HG03521 (cell line): ENCODE data around the gene AMPD2.
A peak's percentile ranks its signal among the peaks of the same experiment; 100 is the strongest.

Experiments
- ATAC-seq: cut with Tn5 transposase; IDR thresholded peaks from one replicate; pipeline ENCODE4 v1.9.1; 2021; ENCODE audit warnings: mild to moderate bottlenecking, moderate library complexity; ENCODE audit not compliant: unreplicated experiment

AMPD2 gene

GRCh38 chr1:109616391-109616790 lies 3.2 kb upstream of the AMPD2 start:
- ATAC-seq, result no peak

DNA sequence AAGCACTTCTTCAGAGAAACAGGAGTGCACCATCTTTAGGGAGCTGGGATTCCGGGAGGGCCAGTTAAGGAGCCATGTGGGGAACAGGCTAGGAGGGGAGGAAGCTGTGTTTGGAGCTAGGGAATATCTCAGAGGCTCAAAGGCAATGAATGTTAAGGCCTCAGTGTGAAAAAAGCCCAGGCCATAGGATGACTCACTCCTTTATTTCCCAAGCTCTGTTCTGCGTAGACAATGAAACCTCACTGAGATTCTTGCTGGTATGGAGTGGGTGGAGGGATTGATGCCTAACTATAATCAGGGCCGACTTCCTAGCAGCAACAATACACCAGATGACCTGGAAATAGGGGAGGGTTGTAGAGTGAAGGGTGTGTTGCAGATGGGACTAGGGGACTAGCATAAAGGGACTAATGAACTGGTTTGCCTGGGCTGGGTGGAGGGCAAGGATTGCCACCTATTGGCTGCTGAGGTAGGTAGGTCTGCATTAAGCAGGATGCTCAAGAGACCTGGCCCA lies 2.3 kb upstream of the AMPD2 start:
- no peak for ATAC-seq

- ATAC-seq, result no peak
Measured at GRCh38 chr1:109618661-109619575, 719 bp upstream of the AMPD2 start.

GRCh38 chr1:109620401-109620791 lies 759 bp downstream of the AMPD2 start:
- peak; percentile 2 for ATAC-seq

GRCh38 chr1:109620841-109621286 lies 1.2 kb downstream of the AMPD2 start:
- peak; percentile 64 for ATAC-seq

DNA sequence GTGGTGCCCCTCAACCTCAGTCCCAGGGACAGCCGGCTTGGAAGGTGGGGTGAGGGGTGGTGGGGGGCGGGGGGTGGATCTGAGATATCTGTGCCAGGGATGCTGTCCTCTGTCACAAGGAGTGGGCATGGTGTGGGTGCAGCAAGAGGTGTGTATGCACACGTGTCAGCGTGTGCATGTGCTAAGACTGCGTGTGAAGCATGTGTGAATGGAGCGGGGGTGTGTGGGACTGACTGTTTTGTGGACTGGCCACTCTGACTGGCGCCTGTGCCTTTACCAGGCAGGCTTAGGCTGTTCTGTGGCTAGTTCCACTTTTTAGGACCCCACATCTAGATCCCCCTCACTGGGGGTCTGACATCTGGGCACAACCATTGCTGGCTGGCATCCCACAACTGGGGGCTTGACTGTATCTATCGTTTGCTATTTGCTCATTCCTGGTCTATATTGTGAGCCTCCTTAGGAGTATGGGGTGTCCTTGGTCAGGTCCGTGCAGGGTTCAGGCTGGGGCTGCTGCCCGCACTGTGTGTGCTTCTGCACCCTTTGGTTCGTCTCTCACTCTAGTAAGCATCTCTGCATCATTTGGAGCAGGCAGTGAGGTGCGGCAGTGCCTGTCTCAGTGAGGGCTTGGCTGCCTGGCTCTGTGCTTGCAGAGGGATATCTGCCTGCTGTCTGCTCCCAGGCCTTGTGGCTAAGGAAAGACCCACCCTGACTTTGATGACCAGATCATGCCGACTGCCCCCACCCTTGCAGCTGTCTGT lies 1.9 kb downstream of the AMPD2 start:
- no peak for ATAC-seq

GRCh38 chr1:109622137-109622892 lies 2.7 kb downstream of the AMPD2 start:
- no peak for ATAC-seq

DNA sequence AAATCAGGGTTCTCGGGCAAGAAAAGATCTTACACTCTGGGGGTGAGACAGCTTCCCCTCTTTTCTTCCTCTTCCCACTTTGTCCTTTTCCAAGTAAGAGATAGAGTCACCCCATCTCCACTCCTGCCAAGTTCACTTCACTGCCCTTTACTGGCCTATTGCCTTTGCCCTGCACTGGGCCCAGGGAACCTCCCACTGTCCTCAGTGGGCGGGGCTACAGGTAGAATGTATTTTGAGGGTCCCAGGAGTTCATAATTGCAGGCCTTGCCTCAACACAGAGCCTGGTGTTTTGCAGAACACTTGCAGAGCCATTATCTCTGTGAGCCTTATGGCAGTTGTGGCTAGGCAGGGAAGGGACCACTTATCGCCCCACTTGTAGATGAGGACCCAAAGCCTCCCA lies 3.3 kb downstream of the AMPD2 start:
- ATAC-seq, result no peak

DNA sequence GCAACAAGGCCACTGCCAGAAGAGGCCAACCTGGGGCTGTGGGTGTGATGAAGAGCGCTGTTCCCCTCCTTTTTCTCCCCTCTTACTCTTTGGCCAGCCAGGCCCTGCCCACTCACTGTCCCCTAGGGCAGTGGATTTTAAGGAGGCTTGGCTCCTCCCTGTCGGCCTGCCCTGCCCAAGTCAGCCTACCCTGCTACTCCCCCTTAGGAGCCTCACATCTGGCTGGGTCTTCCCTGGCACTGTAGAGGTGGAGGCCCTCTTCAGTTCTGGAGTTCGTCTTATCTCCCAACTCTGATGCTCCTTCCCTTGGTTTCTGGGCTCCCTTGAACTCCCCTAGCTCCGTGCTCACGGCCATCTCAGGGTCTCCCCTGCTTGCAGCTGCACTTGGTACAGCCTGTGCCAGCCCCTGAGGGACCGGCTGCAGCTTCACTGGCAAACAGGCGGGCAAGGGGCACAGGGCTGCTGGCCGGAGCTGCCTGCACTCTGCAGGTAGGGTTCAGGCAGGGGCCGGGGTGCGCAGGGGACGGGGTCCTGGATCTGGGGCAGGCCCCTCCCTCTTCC lies 4.0 kb downstream of the AMPD2 start:
- no peak for ATAC-seq

DNA sequence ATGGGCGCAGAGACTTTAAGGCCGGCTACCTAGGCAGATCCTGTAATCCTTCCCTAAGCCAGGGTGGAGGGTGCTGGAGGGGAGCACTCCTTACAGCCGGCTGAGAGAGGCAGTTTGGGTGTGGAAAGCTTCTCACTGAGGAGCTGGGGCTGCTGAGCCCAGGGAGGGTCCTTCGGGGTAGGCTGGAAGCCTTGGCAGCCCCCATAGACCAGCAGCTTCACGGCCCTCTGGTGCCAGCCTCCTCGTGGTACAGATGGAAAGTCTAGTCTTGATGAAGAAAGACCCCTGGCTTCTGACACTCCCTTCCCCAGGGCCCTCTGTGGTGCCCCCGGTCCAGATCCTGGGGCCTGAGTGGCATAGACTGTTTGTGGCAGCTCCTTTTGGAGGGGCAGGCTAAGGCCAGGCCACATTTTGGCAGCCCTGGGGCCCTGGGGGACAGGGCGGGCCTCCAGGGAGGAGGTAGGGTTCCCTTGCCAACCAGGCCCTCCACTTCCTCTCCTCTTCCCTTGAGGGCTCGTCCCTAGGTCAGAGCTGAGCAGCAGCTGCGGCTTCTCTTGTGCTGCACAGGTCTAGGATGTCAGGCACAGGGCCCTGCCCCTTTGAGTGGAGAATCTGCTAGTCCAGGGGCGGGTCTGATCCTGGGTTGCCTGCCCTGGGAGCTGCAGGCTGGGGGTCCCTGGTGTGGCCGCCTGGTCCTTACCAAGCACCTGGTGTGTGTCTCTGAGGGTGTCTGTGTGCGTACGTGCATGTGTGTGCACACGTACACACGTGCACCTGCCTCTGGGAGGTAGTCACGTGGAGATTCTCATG lies 4.8 kb downstream of the AMPD2 start:
- no peak for ATAC-seq

- ATAC-seq, result no peak
Measured at GRCh38 chr1:109625176-109625575, 5.5 kb downstream of the AMPD2 start.

DNA sequence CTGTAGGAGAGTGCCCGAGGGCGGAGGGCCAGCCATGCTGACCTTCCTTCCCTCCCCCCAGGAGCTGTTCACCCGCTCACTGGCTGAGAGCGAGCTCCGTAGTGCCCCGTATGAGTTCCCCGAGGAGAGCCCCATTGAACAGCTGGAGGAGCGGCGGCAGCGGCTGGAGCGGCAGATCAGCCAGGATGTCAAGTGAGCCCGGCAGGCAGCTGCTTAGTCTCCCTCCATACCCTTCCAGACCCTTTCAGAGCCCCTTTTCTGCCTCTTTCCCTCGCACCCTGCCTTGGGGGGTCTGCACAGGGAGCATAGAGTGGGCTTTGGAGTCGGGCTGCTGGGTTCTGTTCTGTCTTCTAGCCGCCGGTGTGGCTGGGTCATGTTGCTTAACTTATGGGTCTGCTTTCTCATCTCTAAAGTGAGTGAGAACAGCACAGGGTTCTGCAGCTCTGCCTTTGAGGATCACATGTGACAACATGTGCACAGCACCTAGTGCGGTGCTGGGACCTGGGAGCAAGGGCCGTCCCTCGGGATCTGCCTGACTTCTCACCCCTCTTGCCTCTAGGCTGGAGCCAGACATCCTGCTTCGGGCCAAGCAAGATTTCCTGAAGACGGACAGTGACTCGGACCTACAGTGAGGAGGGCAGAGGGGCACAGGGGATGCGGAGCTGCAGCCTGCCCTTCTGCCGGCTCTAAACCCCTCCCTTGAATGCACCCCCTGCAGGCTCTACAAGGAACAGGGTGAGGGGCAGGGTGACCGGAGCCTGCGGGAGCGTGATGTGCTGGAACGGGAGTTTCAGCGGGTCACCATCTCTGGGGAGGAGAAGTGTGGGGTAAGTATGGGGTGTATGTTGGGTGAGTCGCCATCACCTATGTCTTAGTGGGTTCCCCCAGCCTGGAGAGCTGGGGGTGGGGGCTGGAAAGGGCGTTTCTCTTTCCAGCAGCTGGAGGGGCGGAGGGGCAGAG lies 6.2 kb downstream of the AMPD2 start:
- ATAC-seq, result no peak

DNA sequence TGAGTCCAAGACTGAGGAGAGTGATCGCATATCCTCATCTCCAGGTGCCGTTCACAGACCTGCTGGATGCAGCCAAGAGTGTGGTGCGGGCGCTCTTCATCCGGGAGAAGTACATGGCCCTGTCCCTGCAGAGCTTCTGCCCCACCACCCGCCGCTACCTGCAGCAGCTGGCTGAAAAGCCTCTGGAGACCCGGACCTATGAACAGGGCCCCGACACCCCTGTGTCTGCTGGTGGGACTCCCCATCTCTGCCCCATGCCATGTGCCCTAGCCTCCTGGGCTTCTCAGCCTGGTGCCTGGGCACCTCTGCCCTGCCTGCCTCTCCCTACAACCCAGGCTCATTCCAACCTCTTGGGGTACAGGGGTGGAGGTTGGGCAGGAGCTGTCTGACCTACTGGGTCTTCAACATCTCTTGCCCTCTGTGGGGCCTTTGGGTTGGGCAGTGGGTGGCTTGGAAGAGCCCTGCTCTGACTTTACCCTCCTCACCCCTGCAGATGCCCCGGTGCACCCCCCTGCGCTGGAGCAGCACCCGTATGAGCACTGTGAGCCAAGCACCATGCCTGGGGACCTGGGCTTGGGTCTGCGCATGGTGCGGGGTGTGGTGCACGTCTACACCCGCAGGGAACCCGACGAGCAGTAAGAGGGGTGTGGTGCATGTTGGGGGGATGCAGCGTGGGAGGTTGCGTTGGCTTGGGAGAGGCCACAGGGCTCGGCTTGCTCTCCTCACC lies 7.2 kb downstream of the AMPD2 start:
- no peak for ATAC-seq

GRCh38 chr1:109627692-109628399 lies 8.2 kb downstream of the AMPD2 start:
- no peak for ATAC-seq

GRCh38 chr1:109628540-109629321 lies 9.1 kb downstream of the AMPD2 start:
- no peak for ATAC-seq

DNA sequence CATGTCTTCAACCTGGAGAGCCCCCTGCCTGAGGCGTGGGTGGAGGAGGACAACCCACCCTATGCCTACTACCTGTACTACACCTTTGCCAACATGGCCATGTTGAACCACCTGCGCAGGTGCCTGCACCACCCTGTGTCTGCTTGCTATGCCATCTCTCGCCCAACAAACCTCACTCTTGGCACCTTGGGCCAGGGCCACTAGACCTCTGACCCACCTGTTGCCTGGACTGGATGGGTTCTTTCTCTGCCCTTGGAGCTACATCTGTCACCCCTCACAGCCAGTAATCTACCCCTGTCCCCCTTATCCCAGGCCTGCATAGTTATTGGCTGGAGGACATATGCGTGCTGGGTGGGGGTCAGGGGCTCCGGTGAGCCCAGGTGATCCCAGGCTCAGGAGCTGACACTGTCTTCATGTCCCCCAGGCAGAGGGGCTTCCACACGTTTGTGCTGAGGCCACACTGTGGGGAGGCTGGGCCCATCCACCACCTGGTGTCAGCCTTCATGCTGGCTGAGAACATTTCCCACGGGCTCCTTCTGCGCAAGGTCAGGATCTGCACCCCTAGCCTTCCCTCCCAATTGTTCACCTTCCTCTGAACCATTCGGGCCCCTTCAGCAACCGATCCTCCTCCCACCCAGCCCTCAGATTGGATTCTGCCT lies 9.9 kb downstream of the AMPD2 start:
- no peak for ATAC-seq
